GM23338 (cell line): Measurements from ENCODE around the gene DCAF17. TPM values are rescaled to one million over a fixed set of nuclear protein-coding genes. Genes with fewer than 3 reads are reported as not detected.

ENCODE experiments used
- ATAC-seq: fragments of 200-7000 bp; cut with Tn5 transposase; 3 replicates; pipeline ENCODE4 v1.9.1; 2020
- DNase-seq: peaks from one replicate; pipeline ENCODE4 v3.0.0-alpha.2; 2015; ENCODE audit warnings: low spot score
- H2AFZ ChIP-seq: fragments of 200-600 bp; sonication (generic); 2 replicates; pipeline ENCODE4 v1.8.0; 2016; ENCODE audit warnings: antibody characterized with exemption, mild to moderate bottlenecking, moderate library complexity
- H3F3A ChIP-seq: fragments of 200-600 bp; sonication (generic); replicated peaks from 2 replicates; pipeline ENCODE4 v1.8.0; 2017; ENCODE audit warnings: antibody characterized with exemption, mixed run types, low read depth
- H3K27ac ChIP-seq: fragments of 200-600 bp; sonication (generic); 2 replicates; pipeline ENCODE4 v1.6.1; 2016; ENCODE audit warnings: low read depth
- H3K27me3 ChIP-seq: fragments of 200-600 bp; sonication (generic); 2 replicates; pipeline ENCODE4 v1.8.0; 2016; ENCODE audit warnings: mild to moderate bottlenecking, mixed run types, moderate library complexity; ENCODE audit not compliant: insufficient read depth
- H3K36me3 ChIP-seq: fragments of 200-600 bp; sonication (generic); 2 replicates; pipeline ENCODE4 v1.8.0; 2016; ENCODE audit warnings: mild to moderate bottlenecking; ENCODE audit not compliant: insufficient read depth
- H3K4me1 ChIP-seq: fragments of 200-600 bp; sonication (generic); 2 replicates; pipeline ENCODE4 v1.8.0; 2016; ENCODE audit warnings: mild to moderate bottlenecking, moderate library complexity; ENCODE audit not compliant: insufficient read depth
- H3K4me2 ChIP-seq: fragments of 200-600 bp; sonication (generic); 2 replicates; pipeline ENCODE4 v1.7.1; 2017; ENCODE audit warnings: mixed run types
- H3K4me3 ChIP-seq: fragments of 200-600 bp; sonication (generic); 2 replicates; pipeline ENCODE4 v1.6.1; 2016; ENCODE audit warnings: mixed run types
- H3K79me2 ChIP-seq: fragments of 200-600 bp; sonication (generic); replicated peaks from 2 replicates; pipeline ENCODE4 v1.8.0; 2017; ENCODE audit warnings: mild to moderate bottlenecking; ENCODE audit not compliant: insufficient read depth
- H3K9me2 ChIP-seq: fragments of 200-600 bp; sonication (generic); 2 replicates; pipeline ENCODE4 v1.8.0; 2017; ENCODE audit not compliant: insufficient read depth
- H4K20me1 ChIP-seq: fragments of 200-600 bp; sonication (generic); replicated peaks from 2 replicates; pipeline ENCODE4 v1.8.0; 2017; ENCODE audit warnings: mild to moderate bottlenecking; ENCODE audit not compliant: insufficient read depth
- H3K27ac Mint-ChIP-seq: 2 replicates; pipeline ENCODE4 v1.8.0; 2020; ENCODE audit warnings: inconsistent platforms, mild to moderate bottlenecking, moderate library complexity, mixed read lengths
- H3K27me3 Mint-ChIP-seq: 3 replicates; pipeline ENCODE4 v1.8.0; 2022; ENCODE audit warnings: low read depth, mild to moderate bottlenecking, moderate library complexity, mixed read lengths, inconsistent platforms; ENCODE audit not compliant: insufficient read depth, poor library complexity
- H3K36me3 Mint-ChIP-seq: 3 replicates; pipeline ENCODE4 v1.8.0; 2021; ENCODE audit warnings: low read depth, mild to moderate bottlenecking, inconsistent platforms, moderate library complexity, mixed read lengths
- H3K4me1 Mint-ChIP-seq: 3 replicates; pipeline ENCODE4 v1.8.0; 2020; ENCODE audit warnings: mild to moderate bottlenecking, inconsistent platforms, mixed read lengths
- H3K4me3 Mint-ChIP-seq: 3 replicates; pipeline ENCODE4 v1.8.0; 2021; ENCODE audit warnings: moderate library complexity, mild to moderate bottlenecking, inconsistent platforms, mixed read lengths
- H3K9me3 Mint-ChIP-seq: 3 replicates; pipeline ENCODE4 v1.8.0; 2020; ENCODE audit warnings: moderate library complexity, mild to moderate bottlenecking, inconsistent platforms, mixed read lengths
- CREB1 ChIP-seq: fragments of 250-450 bp; sonication (Bioruptor Pico); IDR thresholded peaks from 2 replicates; pipeline ENCODE4 v1.5.0; 2020; ENCODE audit warnings: low read depth, mild to moderate bottlenecking, moderate library complexity
- EZH2 ChIP-seq: fragments of 200-600 bp; sonication (generic); IDR thresholded peaks from one replicate; pipeline ENCODE4 v1.8.0; 2017; ENCODE audit warnings: antibody characterized with exemption, mild to moderate bottlenecking, low read depth; ENCODE audit not compliant: unreplicated experiment
- EZH2phosphoT487 ChIP-seq: fragments of 200-600 bp; sonication (generic); IDR thresholded peaks from one replicate; pipeline ENCODE4 v1.8.1; 2018; ENCODE audit warnings: antibody characterized with exemption; ENCODE audit not compliant: unreplicated experiment
- JUNB ChIP-seq: IDR thresholded peaks from one replicate; pipeline ENCODE4 v1.6.1; 2016; ENCODE audit warnings: antibody characterized with exemption; ENCODE audit not compliant: unreplicated experiment
- NANOG ChIP-seq: IDR thresholded peaks from 2 replicates; pipeline ENCODE4 v1.6.1; 2016; ENCODE audit warnings: antibody characterized with exemption, borderline replicate concordance
- POLR2AphosphoS5 ChIP-seq: IDR thresholded peaks from 2 replicates; pipeline ENCODE4 v1.6.1; 2016; ENCODE audit warnings: antibody characterized with exemption, low read depth
- STAT1 ChIP-seq: IDR thresholded peaks from one replicate; pipeline ENCODE4 v1.6.1; 2016; ENCODE audit warnings: antibody characterized with exemption; ENCODE audit not compliant: unreplicated experiment
- ZNF114 ChIP-seq: fragments of 250-450 bp; sonication (Bioruptor Pico); IDR thresholded peaks from 2 replicates; pipeline ENCODE4 v1.5.0; 2020; ENCODE audit warnings: mild to moderate bottlenecking, moderate library complexity
- ZNF331 ChIP-seq: fragments of 250-450 bp; sonication (Bioruptor Pico); IDR thresholded peaks from 2 replicates; pipeline ENCODE4 v1.5.0; 2020; ENCODE audit warnings: low read depth, mild to moderate bottlenecking, moderate library complexity
- polyA plus RNA-seq: library from polyadenylated mRNA; unstranded; fragments of >200 nt; fragmentation: Nextera tagmentation; extraction: Ambion mirVana; gene quantifications from 2 replicates; pipeline ENCODE4 v1.2.1, GENCODE V29; 2016
- total RNA-seq: library from RNA; depleted of rRNA; stranded (reverse); fragments of >200 nt; shearing (Covaris generic); gene quantifications from 2 replicates; pipeline ENCODE4 v1.2.3, GENCODE V29; 2014
- TF ChIP-seq, protein P1 (sequence below), 2 experiments: fragments of 200-600 bp in 1 of 2; sonication (generic) in 1 of 2; conservative IDR thresholded peaks; 2 replicates each; pipeline versions ENCODE4 v1.5.1 to v1.6.1; 2016 to 2017; ENCODE audit warnings: antibody characterized with exemption in 2 of 2, low read depth in 2 of 2, mild to moderate bottlenecking in 2 of 2, moderate library complexity in 1 of 2
- TF ChIP-seq, protein P2 (sequence below): IDR thresholded peaks from one replicate; pipeline ENCODE4 v1.6.1; 2018; ENCODE audit warnings: antibody characterized with exemption; ENCODE audit not compliant: unreplicated experiment
- TF ChIP-seq, protein P3 (sequence below): IDR thresholded peaks from 2 replicates; pipeline ENCODE4 v1.6.1; 2016; ENCODE audit warnings: antibody characterized with exemption
- TF ChIP-seq, protein P4 (sequence below): fragments of 250-450 bp; sonication (Bioruptor Pico); IDR thresholded peaks from 2 replicates; pipeline ENCODE4 v1.5.0; 2020; ENCODE audit warnings: mild to moderate bottlenecking, moderate library complexity

The DCAF17 gene
- total and polyA plus RNA-seq, 2 experiments from 2014 or later, result 11.0 to 37.3 TPM

DNA sequence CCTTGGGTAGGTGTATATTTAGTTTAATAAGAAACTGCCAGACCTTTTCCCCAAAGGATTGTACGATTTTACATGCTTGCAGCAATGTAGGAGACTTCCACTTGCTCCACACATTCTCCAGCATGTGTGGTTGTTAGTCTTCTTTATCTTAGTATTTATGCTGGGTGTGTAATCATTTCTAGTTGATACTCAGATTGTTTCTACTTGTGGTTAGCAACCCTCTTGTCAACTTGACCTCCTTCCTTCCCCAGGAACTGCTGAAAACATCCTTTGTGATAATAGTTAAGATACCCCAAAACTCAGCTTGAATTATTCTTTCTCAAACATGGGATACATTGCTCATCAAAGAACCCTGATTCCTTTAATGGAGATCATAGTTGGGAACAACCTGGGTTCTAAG, 51.1 kb downstream of the DCAF17 start:
- H3K4me3 ChIP-seq, result no peak overlapping the region
- no peaks in the 10 kb centered on the region for H3K79me2 ChIP-seq
- peaks cover 9% of the 10 kb centered on the region; the same call in 2 of the 3 replicates for H3K36me3 Mint-ChIP-seq
- H3K27me3 Mint-ChIP-seq, result no peaks in the 10 kb centered on the region
- ATAC-seq (no peak), DNase-seq (no peak)
- no peaks in the 10 kb centered on the region; the same call in 1 of the 2 replicates for H3F3A ChIP-seq
- no peaks in the 10 kb centered on the region for H3K9me2 ChIP-seq
- no peak overlapping the region for H3K27ac Mint-ChIP-seq
- H3K4me2 ChIP-seq, result no peak overlapping the region
- no peaks in the 10 kb centered on the region for H4K20me1 ChIP-seq
- no peak overlapping the region for H3K27ac ChIP-seq
- H3K4me1 ChIP-seq, result peaks cover 7% of the 10 kb centered on the region; the same call in 1 of the 2 replicates
- peaks cover 22% of the 10 kb centered on the region; the same call in 2 of the 3 replicates for H3K4me1 Mint-ChIP-seq
- TF ChIP-seq, protein P1, sequence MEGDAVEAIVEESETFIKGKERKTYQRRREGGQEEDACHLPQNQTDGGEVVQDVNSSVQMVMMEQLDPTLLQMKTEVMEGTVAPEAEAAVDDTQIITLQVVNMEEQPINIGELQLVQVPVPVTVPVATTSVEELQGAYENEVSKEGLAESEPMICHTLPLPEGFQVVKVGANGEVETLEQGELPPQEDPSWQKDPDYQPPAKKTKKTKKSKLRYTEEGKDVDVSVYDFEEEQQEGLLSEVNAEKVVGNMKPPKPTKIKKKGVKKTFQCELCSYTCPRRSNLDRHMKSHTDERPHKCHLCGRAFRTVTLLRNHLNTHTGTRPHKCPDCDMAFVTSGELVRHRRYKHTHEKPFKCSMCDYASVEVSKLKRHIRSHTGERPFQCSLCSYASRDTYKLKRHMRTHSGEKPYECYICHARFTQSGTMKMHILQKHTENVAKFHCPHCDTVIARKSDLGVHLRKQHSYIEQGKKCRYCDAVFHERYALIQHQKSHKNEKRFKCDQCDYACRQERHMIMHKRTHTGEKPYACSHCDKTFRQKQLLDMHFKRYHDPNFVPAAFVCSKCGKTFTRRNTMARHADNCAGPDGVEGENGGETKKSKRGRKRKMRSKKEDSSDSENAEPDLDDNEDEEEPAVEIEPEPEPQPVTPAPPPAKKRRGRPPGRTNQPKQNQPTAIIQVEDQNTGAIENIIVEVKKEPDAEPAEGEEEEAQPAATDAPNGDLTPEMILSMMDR (conservative IDR thresholded peaks at IDR 0.05; ENCODE audit: low read depth in 2 of 2), result no peak
- no peak for TF ChIP-seq EZH2phosphoT487
- TF ChIP-seq NANOG, result no peak
- no peak for TF ChIP-seq ZNF331 (CRISPR knock-in tag)
- TF ChIP-seq, protein P2, sequence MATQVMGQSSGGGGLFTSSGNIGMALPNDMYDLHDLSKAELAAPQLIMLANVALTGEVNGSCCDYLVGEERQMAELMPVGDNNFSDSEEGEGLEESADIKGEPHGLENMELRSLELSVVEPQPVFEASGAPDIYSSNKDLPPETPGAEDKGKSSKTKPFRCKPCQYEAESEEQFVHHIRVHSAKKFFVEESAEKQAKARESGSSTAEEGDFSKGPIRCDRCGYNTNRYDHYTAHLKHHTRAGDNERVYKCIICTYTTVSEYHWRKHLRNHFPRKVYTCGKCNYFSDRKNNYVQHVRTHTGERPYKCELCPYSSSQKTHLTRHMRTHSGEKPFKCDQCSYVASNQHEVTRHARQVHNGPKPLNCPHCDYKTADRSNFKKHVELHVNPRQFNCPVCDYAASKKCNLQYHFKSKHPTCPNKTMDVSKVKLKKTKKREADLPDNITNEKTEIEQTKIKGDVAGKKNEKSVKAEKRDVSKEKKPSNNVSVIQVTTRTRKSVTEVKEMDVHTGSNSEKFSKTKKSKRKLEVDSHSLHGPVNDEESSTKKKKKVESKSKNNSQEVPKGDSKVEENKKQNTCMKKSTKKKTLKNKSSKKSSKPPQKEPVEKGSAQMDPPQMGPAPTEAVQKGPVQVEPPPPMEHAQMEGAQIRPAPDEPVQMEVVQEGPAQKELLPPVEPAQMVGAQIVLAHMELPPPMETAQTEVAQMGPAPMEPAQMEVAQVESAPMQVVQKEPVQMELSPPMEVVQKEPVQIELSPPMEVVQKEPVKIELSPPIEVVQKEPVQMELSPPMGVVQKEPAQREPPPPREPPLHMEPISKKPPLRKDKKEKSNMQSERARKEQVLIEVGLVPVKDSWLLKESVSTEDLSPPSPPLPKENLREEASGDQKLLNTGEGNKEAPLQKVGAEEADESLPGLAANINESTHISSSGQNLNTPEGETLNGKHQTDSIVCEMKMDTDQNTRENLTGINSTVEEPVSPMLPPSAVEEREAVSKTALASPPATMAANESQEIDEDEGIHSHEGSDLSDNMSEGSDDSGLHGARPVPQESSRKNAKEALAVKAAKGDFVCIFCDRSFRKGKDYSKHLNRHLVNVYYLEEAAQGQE, result no peak
- no peak for TF ChIP-seq POLR2AphosphoS5
- TF ChIP-seq, protein P3, sequence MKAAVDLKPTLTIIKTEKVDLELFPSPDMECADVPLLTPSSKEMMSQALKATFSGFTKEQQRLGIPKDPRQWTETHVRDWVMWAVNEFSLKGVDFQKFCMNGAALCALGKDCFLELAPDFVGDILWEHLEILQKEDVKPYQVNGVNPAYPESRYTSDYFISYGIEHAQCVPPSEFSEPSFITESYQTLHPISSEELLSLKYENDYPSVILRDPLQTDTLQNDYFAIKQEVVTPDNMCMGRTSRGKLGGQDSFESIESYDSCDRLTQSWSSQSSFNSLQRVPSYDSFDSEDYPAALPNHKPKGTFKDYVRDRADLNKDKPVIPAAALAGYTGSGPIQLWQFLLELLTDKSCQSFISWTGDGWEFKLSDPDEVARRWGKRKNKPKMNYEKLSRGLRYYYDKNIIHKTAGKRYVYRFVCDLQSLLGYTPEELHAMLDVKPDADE, result no peak
- TF ChIP-seq, protein P4, sequence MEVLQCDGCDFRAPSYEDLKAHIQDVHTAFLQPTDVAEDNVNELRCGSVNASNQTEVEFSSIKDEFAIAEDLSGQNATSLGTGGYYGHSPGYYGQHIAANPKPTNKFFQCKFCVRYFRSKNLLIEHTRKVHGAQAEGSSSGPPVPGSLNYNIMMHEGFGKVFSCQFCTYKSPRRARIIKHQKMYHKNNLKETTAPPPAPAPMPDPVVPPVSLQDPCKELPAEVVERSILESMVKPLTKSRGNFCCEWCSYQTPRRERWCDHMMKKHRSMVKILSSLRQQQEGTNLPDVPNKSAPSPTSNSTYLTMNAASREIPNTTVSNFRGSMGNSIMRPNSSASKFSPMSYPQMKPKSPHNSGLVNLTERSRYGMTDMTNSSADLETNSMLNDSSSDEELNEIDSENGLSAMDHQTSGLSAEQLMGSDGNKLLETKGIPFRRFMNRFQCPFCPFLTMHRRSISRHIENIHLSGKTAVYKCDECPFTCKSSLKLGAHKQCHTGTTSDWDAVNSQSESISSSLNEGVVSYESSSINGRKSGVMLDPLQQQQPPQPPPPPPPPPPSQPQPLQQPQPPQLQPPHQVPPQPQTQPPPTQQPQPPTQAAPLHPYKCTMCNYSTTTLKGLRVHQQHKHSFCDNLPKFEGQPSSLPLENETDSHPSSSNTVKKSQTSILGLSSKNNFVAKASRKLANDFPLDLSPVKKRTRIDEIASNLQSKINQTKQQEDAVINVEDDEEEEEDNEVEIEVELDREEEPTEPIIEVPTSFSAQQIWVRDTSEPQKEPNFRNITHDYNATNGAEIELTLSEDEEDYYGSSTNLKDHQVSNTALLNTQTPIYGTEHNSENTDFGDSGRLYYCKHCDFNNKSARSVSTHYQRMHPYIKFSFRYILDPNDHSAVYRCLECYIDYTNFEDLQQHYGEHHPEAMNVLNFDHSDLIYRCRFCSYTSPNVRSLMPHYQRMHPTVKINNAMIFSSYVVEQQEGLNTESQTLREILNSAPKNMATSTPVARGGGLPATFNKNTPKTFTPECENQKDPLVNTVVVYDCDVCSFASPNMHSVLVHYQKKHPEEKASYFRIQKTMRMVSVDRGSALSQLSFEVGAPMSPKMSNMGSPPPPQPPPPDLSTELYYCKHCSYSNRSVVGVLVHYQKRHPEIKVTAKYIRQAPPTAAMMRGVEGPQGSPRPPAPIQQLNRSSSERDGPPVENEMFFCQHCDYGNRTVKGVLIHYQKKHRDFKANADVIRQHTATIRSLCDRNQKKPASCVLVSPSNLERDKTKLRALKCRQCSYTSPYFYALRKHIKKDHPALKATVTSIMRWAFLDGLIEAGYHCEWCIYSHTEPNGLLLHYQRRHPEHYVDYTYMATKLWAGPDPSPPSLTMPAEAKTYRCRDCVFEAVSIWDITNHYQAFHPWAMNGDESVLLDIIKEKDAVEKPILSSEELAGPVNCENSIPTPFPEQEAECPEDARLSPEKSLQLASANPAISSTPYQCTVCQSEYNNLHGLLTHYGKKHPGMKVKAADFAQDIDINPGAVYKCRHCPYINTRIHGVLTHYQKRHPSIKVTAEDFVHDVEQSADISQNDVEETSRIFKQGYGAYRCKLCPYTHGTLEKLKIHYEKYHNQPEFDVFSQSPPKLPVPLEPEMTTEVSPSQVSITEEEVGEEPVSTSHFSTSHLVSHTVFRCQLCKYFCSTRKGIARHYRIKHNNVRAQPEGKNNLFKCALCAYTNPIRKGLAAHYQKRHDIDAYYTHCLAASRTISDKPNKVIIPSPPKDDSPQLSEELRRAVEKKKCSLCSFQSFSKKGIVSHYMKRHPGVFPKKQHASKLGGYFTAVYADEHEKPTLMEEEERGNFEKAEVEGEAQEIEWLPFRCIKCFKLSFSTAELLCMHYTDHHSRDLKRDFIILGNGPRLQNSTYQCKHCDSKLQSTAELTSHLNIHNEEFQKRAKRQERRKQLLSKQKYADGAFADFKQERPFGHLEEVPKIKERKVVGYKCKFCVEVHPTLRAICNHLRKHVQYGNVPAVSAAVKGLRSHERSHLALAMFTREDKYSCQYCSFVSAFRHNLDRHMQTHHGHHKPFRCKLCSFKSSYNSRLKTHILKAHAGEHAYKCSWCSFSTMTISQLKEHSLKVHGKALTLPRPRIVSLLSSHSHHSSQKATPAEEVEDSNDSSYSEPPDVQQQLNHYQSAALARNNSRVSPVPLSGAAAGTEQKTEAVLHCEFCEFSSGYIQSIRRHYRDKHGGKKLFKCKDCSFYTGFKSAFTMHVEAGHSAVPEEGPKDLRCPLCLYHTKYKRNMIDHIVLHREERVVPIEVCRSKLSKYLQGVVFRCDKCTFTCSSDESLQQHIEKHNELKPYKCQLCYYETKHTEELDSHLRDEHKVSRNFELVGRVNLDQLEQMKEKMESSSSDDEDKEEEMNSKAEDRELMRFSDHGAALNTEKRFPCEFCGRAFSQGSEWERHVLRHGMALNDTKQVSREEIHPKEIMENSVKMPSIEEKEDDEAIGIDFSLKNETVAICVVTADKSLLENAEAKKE (CRISPR knock-in tag), result no peak
- no peak for TF ChIP-seq EZH2
- TF ChIP-seq JUNB, result no peak
- TF ChIP-seq STAT1, result no peak
- no peak for TF ChIP-seq CREB1 (CRISPR knock-in tag)
- no peak for TF ChIP-seq ZNF114 (CRISPR knock-in tag)
- H3K36me3 ChIP-seq, result no peaks in the 10 kb centered on the region
- no peak overlapping the region for H2AFZ ChIP-seq
- no peak overlapping the region for H3K4me3 Mint-ChIP-seq
- H3K27me3 ChIP-seq, result no peaks in the 10 kb centered on the region
- no peaks in the 10 kb centered on the region for H3K9me3 Mint-ChIP-seq
